ENCODE data around the gene CAP1. TPM values are rescaled to one million over a fixed set of nuclear protein-coding genes. Genes with fewer than 3 reads are reported as not detected.

The CAP1 gene
- total and polyA plus RNA-seq, 2 of the 13 experiments (the other 11 are each of a cell fraction or from before 2014, with no cell fraction given), result 174 to 195 TPM

GRCh38 chr1:40096977-40097782 is 56.7 kb downstream of the CAP1 start, which contains the start of gene PPT1 (continued):
- TF ChIP-seq ZNF816 (CRISPR knock-in tag; IDR thresholded peaks at IDR 0.05; ENCODE audit: borderline replicate concordance) (peak; percentile 82; the same call in 1 of the 2 replicates), ZSCAN31 (CRISPR knock-in tag; IDR thresholded peaks at IDR 0.05; ENCODE audit: low read depth) (peak; percentile 68; the same call in 1 of the 2 replicates), ZNF607 (CRISPR knock-in tag; IDR thresholded peaks at IDR 0.05; ENCODE audit: borderline replicate concordance) (peak; percentile 81), ZBTB34 (CRISPR knock-in tag; IDR thresholded peaks at IDR 0.05) (no peak), PHB2 (IDR thresholded peaks at IDR 0.05; ENCODE audit: partially characterized antibody) (no peak), GLMP (CRISPR knock-in tag; IDR thresholded peaks at IDR 0.05; ENCODE audit: borderline replicate concordance) (no peak), FOXO1 (CRISPR knock-in tag; IDR thresholded peaks at IDR 0.05) (peak; percentile 55; the same call in 1 of the 2 replicates), USF2 (IDR thresholded peaks at IDR 0.05; ENCODE audit: low read depth, low read length) (peak; percentile 77), USF2 (CRISPR knock-in tag; IDR thresholded peaks at IDR 0.05; ENCODE audit: borderline replicate concordance) (peak; percentile 96), TARDBP (CRISPR knock-in tag; IDR thresholded peaks at IDR 0.05) (no peak), MNT (IDR thresholded peaks at IDR 0.05) (no peak), DNMT1 (CRISPR knock-in tag; IDR thresholded peaks at IDR 0.05) (no peak), RCOR2 (CRISPR knock-in tag; IDR thresholded peaks at IDR 0.05) (peak; percentile 29; the same call in 1 of the 2 replicates), ZHX2 (IDR thresholded peaks at IDR 0.05; ENCODE audit: low read depth) (peak; percentile 61; the same call in 1 of the 2 replicates), ZHX2 (CRISPR knock-in tag; IDR thresholded peaks at IDR 0.05; ENCODE audit: borderline replicate concordance) (no peak), SNAPC5 (CRISPR knock-in tag; IDR thresholded peaks at IDR 0.05; ENCODE audit: borderline replicate concordance) (no peak)
